ENCODE measurements around the gene RND3. TPM values are rescaled to one million over a fixed set of nuclear protein-coding genes. Genes with fewer than 3 reads are reported as not detected.

The RND3 gene
- total and polyA plus RNA-seq, 10 of the 15 experiments (the other 5 are each of a cell fraction or from before 2014, with no cell fraction given) = 0.38 to 18.3 (median 0.93) TPM

GRCh38 chr2:150429384-150429961, 58.0 kb downstream of the RND3 start:
- FAIRE-seq (no peak), ATAC-seq (no peak), DNase-seq (ENCODE audit: low read depth, low spot score) (no peak)
- ChIA-PET SMC1A (ENCODE audit: uncharacterized antibody, unreplicated experiment) (interaction anchor here (0.6 to 4.2 kb wide), 4 partner anchors 35 to 237 kb away, joined by 3 to 21 read pairs (median 4); no protein-coding TSS in a partner anchor), CTCF (interaction anchor here (1.2 to 1.5 kb wide), 2 partner anchors 30 to 34 kb away, joined by 3 read pairs; no protein-coding TSS in a partner anchor), POLR2A (interaction anchor here (0.5 kb wide), 1 partner anchor 230 kb away, joined by 3 read pairs; no protein-coding TSS in a partner anchor), RAD21 (ENCODE audit: unreplicated experiment) (interaction anchor here (0.8 to 1.3 kb wide), 3 partner anchors 19 to 55 kb away, joined by 3 read pairs; no protein-coding TSS in a partner anchor)
- no peaks in the 10 kb centered on the region for H3K79me2 ChIP-seq (ENCODE audit: control insufficient read depth, insufficient read depth, low read length)
- in situ Hi-C loops (cut with MboI) (no loop called here), intact Hi-C loops (cut with micrococcal nuclease; ENCODE audit: unreplicated experiment) (no loop called here)
- 62% methylated on average over 3 of the region's 3 CpGs for WGBS (ENCODE audit: insufficient coverage, insufficient replicate concordance, low lambda C conversion rate, missing lambda C conversion rate)
- H3K9ac ChIP-seq (ENCODE audit: control insufficient read depth, insufficient read depth, low read length) = no peak overlapping the region
- no peaks in the 10 kb centered on the region for H3K4me1 ChIP-seq (ENCODE audit: control insufficient read depth, insufficient read depth, low read length)
- H2AFZ ChIP-seq (ENCODE audit: control insufficient read depth, low read depth, low read length) = no peak overlapping the region
- no peak overlapping the region for H3K4me2 ChIP-seq (ENCODE audit: control insufficient read depth, insufficient read depth)
- no peak overlapping the region for H3K4me3 ChIP-seq
- no peak overlapping the region for H3K27ac ChIP-seq (ENCODE audit: control insufficient read depth, insufficient read depth)
- H4K20me1 ChIP-seq (ENCODE audit: control insufficient read depth, insufficient read depth) = no peaks in the 10 kb centered on the region
- no peak for TF ChIP-seq POLR2AphosphoS2 (IDR thresholded peaks at IDR 0.05; ENCODE audit: low read depth, low read length)
- TF ChIP-seq RBBP5 (conservative IDR thresholded peaks at IDR 0.05) = no peak
- TF ChIP-seq, protein P1, sequence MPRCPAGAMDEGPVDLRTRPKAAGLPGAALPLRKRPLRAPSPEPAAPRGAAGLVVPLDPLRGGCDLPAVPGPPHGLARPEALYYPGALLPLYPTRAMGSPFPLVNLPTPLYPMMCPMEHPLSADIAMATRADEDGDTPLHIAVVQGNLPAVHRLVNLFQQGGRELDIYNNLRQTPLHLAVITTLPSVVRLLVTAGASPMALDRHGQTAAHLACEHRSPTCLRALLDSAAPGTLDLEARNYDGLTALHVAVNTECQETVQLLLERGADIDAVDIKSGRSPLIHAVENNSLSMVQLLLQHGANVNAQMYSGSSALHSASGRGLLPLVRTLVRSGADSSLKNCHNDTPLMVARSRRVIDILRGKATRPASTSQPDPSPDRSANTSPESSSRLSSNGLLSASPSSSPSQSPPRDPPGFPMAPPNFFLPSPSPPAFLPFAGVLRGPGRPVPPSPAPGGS (IDR thresholded peaks at IDR 0.05; ENCODE audit: borderline replicate concordance, insufficient read depth, low read depth, low read length, poor library complexity, severe bottlenecking) = no peak
- no peak for TF ChIP-seq ATF7 (IDR thresholded peaks at IDR 0.05; ENCODE audit: low read depth)
- TF ChIP-seq NFYA (IDR thresholded peaks at IDR 0.05; ENCODE audit: borderline replicate concordance, low read depth, low read length) = no peak
- no peak for TF ChIP-seq NFXL1 (IDR thresholded peaks at IDR 0.05; ENCODE audit: borderline replicate concordance)
- no peak for TF ChIP-seq SMARCA5 (IDR thresholded peaks at IDR 0.05)
- no peak for TF ChIP-seq NR2C2 (IDR thresholded peaks at IDR 0.05; ENCODE audit: borderline replicate concordance, control insufficient read depth, insufficient read length, low read depth)
- TF ChIP-seq MTA3 (IDR thresholded peaks at IDR 0.05; ENCODE audit: borderline replicate concordance, low read length) = no peak
- TF ChIP-seq RAD51 (IDR thresholded peaks at IDR 0.05) = no peak
- TF ChIP-seq GATAD2B (conservative IDR thresholded peaks at IDR 0.05; ENCODE audit: low read depth) = no peak
- TF ChIP-seq HDGF (IDR thresholded peaks at IDR 0.05) = no peak
- TF ChIP-seq POU2F2 (IDR thresholded peaks at IDR 0.05; ENCODE audit: borderline replicate concordance, low read depth, low read length) = no peak
- TF ChIP-seq SIX5 (IDR thresholded peaks at IDR 0.05; ENCODE audit: low read depth, low read length, severe bottlenecking) = no peak
- TF ChIP-seq RAD21 (IDR thresholded peaks at IDR 0.05; ENCODE audit: insufficient read depth, low read depth, low read length) = no peak
- TF ChIP-seq EGR1 (IDR thresholded peaks at IDR 0.05; ENCODE audit: borderline replicate concordance in 1 of 2, low read depth in 2 of 2, low read length in 2 of 2) = no peak
- no peak for TF ChIP-seq ZSCAN29 (IDR thresholded peaks at IDR 0.05)
- TF ChIP-seq, protein P2, sequence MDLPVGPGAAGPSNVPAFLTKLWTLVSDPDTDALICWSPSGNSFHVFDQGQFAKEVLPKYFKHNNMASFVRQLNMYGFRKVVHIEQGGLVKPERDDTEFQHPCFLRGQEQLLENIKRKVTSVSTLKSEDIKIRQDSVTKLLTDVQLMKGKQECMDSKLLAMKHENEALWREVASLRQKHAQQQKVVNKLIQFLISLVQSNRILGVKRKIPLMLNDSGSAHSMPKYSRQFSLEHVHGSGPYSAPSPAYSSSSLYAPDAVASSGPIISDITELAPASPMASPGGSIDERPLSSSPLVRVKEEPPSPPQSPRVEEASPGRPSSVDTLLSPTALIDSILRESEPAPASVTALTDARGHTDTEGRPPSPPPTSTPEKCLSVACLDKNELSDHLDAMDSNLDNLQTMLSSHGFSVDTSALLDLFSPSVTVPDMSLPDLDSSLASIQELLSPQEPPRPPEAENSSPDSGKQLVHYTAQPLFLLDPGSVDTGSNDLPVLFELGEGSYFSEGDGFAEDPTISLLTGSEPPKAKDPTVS (IDR thresholded peaks at IDR 0.05; ENCODE audit: low read depth, low read length) = no peak
- TF ChIP-seq PAX5 (IDR thresholded peaks at IDR 0.05; ENCODE audit: borderline replicate concordance, low read depth, low read length) = no peak
- H3K27me3 ChIP-seq (replicated peaks in 1 of 2; ENCODE audit: control insufficient read depth in 2 of 2, insufficient read depth in 2 of 2, low read length in 1 of 2) = no peaks in the 10 kb centered on the region
- H3K9me3 ChIP-seq (replicated peaks; ENCODE audit: control insufficient read depth, insufficient read depth, low read length) = no peaks in the 10 kb centered on the region
- H3K36me3 ChIP-seq (ENCODE audit: control insufficient read depth in 2 of 2, insufficient read depth in 2 of 2, low read length in 1 of 2) = no peaks in the 10 kb centered on the region
- no TSS peak for BruUV-seq (replicated peaks)
